Sigmoid colon (tissue), 7 donors: ENCODE data around the gene STON2. TPM values are rescaled to one million over a fixed set of nuclear protein-coding genes. Genes with fewer than 3 reads are reported as not detected.

Experiments
- DNase-seq: peaks from one replicate; pipeline ENCODE4 v3.0.0-alpha.2; 2019
- H3K27ac ChIP-seq, 4 donors: fragments of 200-600 bp; sonication (generic); one replicate each; pipeline ENCODE4 v1.5.1; 2016 to 2019; ENCODE audit warnings: mild to moderate bottlenecking in 1 of 4
- H3K27me3 ChIP-seq, 3 donors: fragments of 200-600 bp; sonication (generic); one replicate each; pipeline ENCODE4 v1.5.1; 2019; ENCODE audit warnings: mild to moderate bottlenecking in 1 of 3
- H3K36me3 ChIP-seq, 4 donors: fragments of 200-600 bp; sonication (generic); one replicate each; pipeline ENCODE4 v1.5.1; 2016 to 2019
- H3K4me1 ChIP-seq, 4 donors: fragments of 200-600 bp; sonication (generic); one replicate each; pipeline ENCODE4 v1.5.1; 2017 to 2019
- H3K4me3 ChIP-seq, 4 donors: fragments of 200-600 bp; sonication (generic); one replicate each; pipeline ENCODE4 v1.5.1; 2017 to 2019; ENCODE audit warnings: mild to moderate bottlenecking in 2 of 4, moderate library complexity in 1 of 4
- H3K9me3 ChIP-seq, 4 donors: fragments of 200-600 bp in 3 of 4; sonication (generic) in 3 of 4; one replicate each; pipeline versions ENCODE4 v1.5.1 to v1.6.1; 2013 to 2019
- CTCF ChIP-seq, 4 experiments: fragments of 450-650 bp in 3 of 4; fragments of 200-600 bp in 1 of 4; IDR thresholded peaks; one replicate each; pipeline ENCODE4 v1.5.1; 2016 to 2019; ENCODE audit warnings: antibody characterized with exemption in 4 of 4, mild to moderate bottlenecking in 3 of 4, moderate library complexity in 2 of 4
- EP300 ChIP-seq, 4 donors: sonication (generic); formaldehyde crosslinking; IDR thresholded peaks; one replicate each; pipeline ENCODE4 v1.6.1; 2017; ENCODE audit warnings: antibody characterized with exemption in 4 of 4
- POLR2A ChIP-seq, 2 donors: fragments of 450-650 bp; IDR thresholded peaks; one replicate each; pipeline ENCODE4 v1.6.1; 2016; ENCODE audit warnings: antibody characterized with exemption in 2 of 2, mild to moderate bottlenecking in 2 of 2, moderate library complexity in 2 of 2
- POLR2AphosphoS5 ChIP-seq, 4 donors: sonication (generic); formaldehyde crosslinking; IDR thresholded peaks; one replicate each; pipeline ENCODE4 v1.6.1; 2017; ENCODE audit warnings: antibody characterized with exemption in 4 of 4
- WGBS, 2 donors: extraction: QIAGEN DNeasy Blood & Tissue Kit; methylation state at CpG; one replicate each; pipeline ENCODE4 v1.1.7; 2013; 5-methylcytosine and 5-hydroxymethylcytosine counted together
- intact Hi-C: fragments of 100-400 bp; cut with DNase I; formaldehyde crosslinking; loops from one replicate; pipeline ENCODE4 v1.15.1; 2023
- polyA plus RNA-seq, 3 donors: library from polyadenylated mRNA; stranded (reverse); fragments of 200-250 nt; gene quantifications; one replicate each; pipeline ENCODE4 v1.2.3, GENCODE V29; 2013
- total RNA-seq, 4 donors: library from RNA; depleted of rRNA; stranded (reverse); fragments of >200 nt; gene quantifications; one replicate each; pipeline ENCODE4 v1.1.0, GENCODE V29; 2016
- donor health status: healthy with polysubstance abuse.
- donor health status: Bipolar disorder and iron deficiency.
- donor health status: healthy.

The STON2 gene
- total and polyA plus RNA-seq, 7 donors, result 2.9 to 15.6 (median 12.2) TPM

DNA sequence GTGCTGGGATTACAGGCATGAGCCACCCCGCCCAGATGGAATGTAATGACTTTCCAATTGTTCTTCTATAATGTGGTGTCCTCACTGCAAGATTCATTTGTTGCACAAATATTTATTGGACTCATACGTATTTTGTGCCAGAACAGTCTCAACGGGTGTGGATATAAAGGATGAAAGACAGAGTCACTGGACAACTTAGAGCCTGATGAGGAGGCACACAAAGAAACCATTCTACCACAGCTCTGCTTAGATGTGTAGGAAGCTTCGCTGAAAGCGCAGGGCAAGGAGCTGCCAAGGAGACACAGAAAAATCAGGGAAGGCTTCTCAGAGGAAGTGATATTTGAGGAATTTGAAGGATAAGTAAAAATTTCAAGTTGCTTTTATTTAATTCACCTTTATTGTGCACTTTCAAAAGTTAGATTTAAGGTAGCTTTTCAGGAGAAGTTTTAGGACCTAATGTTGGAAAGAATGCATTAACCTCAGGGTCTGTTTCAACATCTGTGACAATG is 41.6 kb upstream of the STON2 start:
- peaks cover 0 to 53% (median 12%) of the 10 kb centered on the region in 3 donors for H3K27me3 ChIP-seq
- peaks cover 0 to 8% (median 5%) of the 10 kb centered on the region in 4 donors for H3K4me1 ChIP-seq
- H3K27ac ChIP-seq, result no peak overlapping the region
- TF ChIP-seq POLR2A (IDR thresholded peaks at IDR 0.05), result no peak
- no peak for TF ChIP-seq POLR2AphosphoS5 (IDR thresholded peaks at IDR 0.05)
- no peak for TF ChIP-seq CTCF (IDR thresholded peaks at IDR 0.05)
- TF ChIP-seq EP300 (IDR thresholded peaks at IDR 0.05), result no peak
- no peaks in the 10 kb centered on the region for H3K36me3 ChIP-seq
- no peaks in the 10 kb centered on the region for H3K9me3 ChIP-seq
- DNase-seq, result no peak
- intact Hi-C loops, result loop anchor here (5.0 kb wide), 1 partner anchor 164 kb away; no protein-coding TSS in a partner anchor
- H3K4me3 ChIP-seq, result no peak overlapping the region
- WGBS, 2 donors, result 76 to 83% methylated on average over 5 of the region's 5 CpGs

GRCh38 chr14:81440041-81440440 is 39.9 kb upstream of the STON2 start:
- WGBS, 2 donors, result 77 to 90% methylated on average over 3 of the region's 3 CpGs
- Histone ChIP-seq H3K27me3 (peaks cover 4 to 67% (median 22%) of the 10 kb centered on the region in 3 donors), H3K4me3 (no peak overlapping the region), H3K9me3 (no peaks in the 10 kb centered on the region), H3K27ac (no peak overlapping the region), H3K4me1 (peaks cover 0 to 23% (median 18%) of the 10 kb centered on the region in 4 donors), H3K36me3 (no peaks in the 10 kb centered on the region)
- DNase-seq, result no peak
- intact Hi-C loops, result loop anchor here (5.0 kb wide), 1 partner anchor 163 kb away; no protein-coding TSS in a partner anchor
- TF ChIP-seq POLR2A (IDR thresholded peaks at IDR 0.05) (no peak), CTCF (IDR thresholded peaks at IDR 0.05) (no peak), EP300 (IDR thresholded peaks at IDR 0.05) (no peak), POLR2AphosphoS5 (IDR thresholded peaks at IDR 0.05) (no peak)

- Histone ChIP-seq H3K27ac (no peak overlapping the region), H3K4me3 (no peak overlapping the region), H3K36me3 (no peaks in the 10 kb centered on the region), H3K27me3 (peaks cover 4 to 75% (median 27%) of the 10 kb centered on the region in 3 donors), H3K4me1 (peaks cover 0 to 24% (median 18%) of the 10 kb centered on the region in 4 donors), H3K9me3 (no peaks in the 10 kb centered on the region)
- no peak for DNase-seq
- TF ChIP-seq CTCF (IDR thresholded peaks at IDR 0.05) (no peak), EP300 (IDR thresholded peaks at IDR 0.05) (no peak), POLR2AphosphoS5 (IDR thresholded peaks at IDR 0.05) (no peak), POLR2A (IDR thresholded peaks at IDR 0.05) (no peak)
- intact Hi-C loops, result loop anchor here (10.0 kb wide), 1 partner anchor 492 kb away; the partner anchor contains the start of gene CEP128
- 4 to 26% methylated on average over 4 of the region's 4 CpGs for WGBS, 2 donors
Measured at GRCh38 chr14:81437244-81437643, 37.1 kb upstream of the STON2 start.

DNA sequence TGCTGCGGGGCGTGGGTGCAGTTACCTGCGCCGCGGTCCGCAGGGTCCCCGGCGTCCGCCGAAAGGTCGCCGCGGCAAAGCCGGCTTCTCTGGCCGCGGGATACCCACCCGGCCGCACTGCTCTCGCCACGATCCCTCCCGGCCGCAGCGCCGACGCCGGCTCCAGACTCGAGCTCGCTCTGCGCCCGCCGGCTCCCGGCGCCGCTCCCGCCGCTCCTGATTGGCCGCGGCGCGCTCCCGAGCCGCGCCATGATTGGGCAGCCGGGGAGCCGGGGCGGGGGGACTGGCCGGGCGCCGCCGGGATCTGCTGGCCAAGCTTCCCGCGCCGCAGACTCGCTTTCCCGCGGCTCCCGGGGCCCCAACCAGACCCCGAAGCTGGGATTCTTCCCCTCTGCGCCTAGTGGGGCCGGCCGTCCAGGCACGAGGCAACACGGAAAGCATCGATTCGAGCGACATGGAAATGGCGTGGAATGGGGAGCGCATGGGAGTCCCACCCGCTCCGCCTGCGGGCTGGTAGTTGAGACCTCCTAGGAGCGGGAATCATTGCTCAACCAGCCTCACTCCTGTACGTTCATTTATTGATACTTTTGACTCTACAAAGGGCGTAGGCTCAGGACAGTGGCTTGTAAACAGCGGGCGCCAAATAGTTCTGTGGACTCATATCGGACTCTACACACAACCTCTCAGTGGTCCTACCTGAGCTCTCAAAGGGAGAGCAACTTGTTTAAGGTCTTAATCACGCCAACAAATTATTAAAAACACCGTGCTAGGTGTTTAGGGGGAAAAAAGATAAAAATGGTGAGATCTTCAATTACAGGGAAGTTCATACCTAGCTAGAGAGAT is 36.4 kb upstream of the STON2 start:
- no peaks in the 10 kb centered on the region for H3K9me3 ChIP-seq
- 1% methylated on average over 79 of the region's 79 CpGs for WGBS, 2 donors
- peaks cover 0 to 24% (median 18%) of the 10 kb centered on the region in 4 donors for H3K4me1 ChIP-seq
- intact Hi-C loops, result loop anchor here (10.0 kb wide), 1 partner anchor 492 kb away; the partner anchor contains the start of gene CEP128
- peak; percentile 87 for DNase-seq
- H3K36me3 ChIP-seq, result no peaks in the 10 kb centered on the region
- H3K27ac ChIP-seq, result peak overlapping the region in 3 of 4 donors; percentile 15 to 58 (median 30)
- peak overlapping the region; percentile 19 to 62 (median 50) for H3K4me3 ChIP-seq
- TF ChIP-seq POLR2A (IDR thresholded peaks at IDR 0.05) (no peak), CTCF (IDR thresholded peaks at IDR 0.05) (no peak), POLR2AphosphoS5 (IDR thresholded peaks at IDR 0.05) (peak in 1 of 4 donors; percentile 12), EP300 (IDR thresholded peaks at IDR 0.05) (no peak)
- H3K27me3 ChIP-seq, result peaks cover 4 to 68% (median 27%) of the 10 kb centered on the region in 3 donors
